ENCODE data around the gene PODXL2.

PODXL2 gene

GRCh38 chr3:127658234-127658633 is 29.2 kb downstream of the PODXL2 start:
- DNase-seq (ENCODE audit: low read depth), result no peak

GRCh38 chr3:127660621-127661251 is 31.8 kb downstream of the PODXL2 start:
- no peak for DNase-seq (ENCODE audit: low read depth)

GRCh38 chr3:127661600-127661999 is 32.6 kb downstream of the PODXL2 start:
- no peak for DNase-seq (ENCODE audit: low read depth)

- no peak for DNase-seq (ENCODE audit: low read depth)
Observed at GRCh38 chr3:127662001-127662469, 33.0 kb downstream of the PODXL2 start.

- no peak for DNase-seq (ENCODE audit: low read depth)
Observed at GRCh38 chr3:127663151-127663550, 34.2 kb downstream of the PODXL2 start.

- no peak for DNase-seq (ENCODE audit: low read depth)
Observed at GRCh38 chr3:127665165-127665564, 36.2 kb downstream of the PODXL2 start.

GRCh38 chr3:127665586-127665985 is 36.6 kb downstream of the PODXL2 start:
- DNase-seq (ENCODE audit: low read depth), result no peak

- DNase-seq (ENCODE audit: low read depth), result no peak
Observed at GRCh38 chr3:127666676-127667075, 37.7 kb downstream of the PODXL2 start.

- DNase-seq (ENCODE audit: low read depth), result no peak
Observed at GRCh38 chr3:127667119-127667681, 38.2 kb downstream of the PODXL2 start.

- no peak for DNase-seq (ENCODE audit: low read depth)
Observed at GRCh38 chr3:127668906-127669305, 39.9 kb downstream of the PODXL2 start.

- DNase-seq (ENCODE audit: low read depth), result no peak
Observed at GRCh38 chr3:127669541-127670228, 40.7 kb downstream of the PODXL2 start.

GRCh38 chr3:127670229-127670559 is 41.2 kb downstream of the PODXL2 start:
- DNase-seq (ENCODE audit: low read depth), result no peak

GRCh38 chr3:127670761-127671522 is 42.0 kb downstream of the PODXL2 start:
- no peak for DNase-seq (ENCODE audit: low read depth)

- no peak for DNase-seq (ENCODE audit: low read depth)
Observed at GRCh38 chr3:127671523-127672428, 42.8 kb downstream of the PODXL2 start.

GRCh38 chr3:127672429-127673190 is 43.6 kb downstream of the PODXL2 start, which contains the start of gene ABTB1:
Gene ABTB1 (plus strand): TSS chr3:127672952. CDS start chr3:127673026, 74 bp downstream.
- peak; percentile 75 for DNase-seq (ENCODE audit: low read depth)

GRCh38 chr3:127673191-127674100 is 44.5 kb downstream of the PODXL2 start:
- no peak for DNase-seq (ENCODE audit: low read depth)

GRCh38 chr3:127674101-127674721 is 45.2 kb downstream of the PODXL2 start:
- DNase-seq (ENCODE audit: low read depth), result no peak

- no peak for DNase-seq (ENCODE audit: low read depth)
Observed at GRCh38 chr3:127674790-127675189, 45.8 kb downstream of the PODXL2 start.
